BJ (cell line): ENCODE measurements around the gene GNG12. TPM values are rescaled to one million over a fixed set of nuclear protein-coding genes. Genes with fewer than 3 reads are reported as not detected.
A peak's percentile ranks its signal among the peaks of the same experiment; 100 is the strongest.

Source experiments
- CTCF ChIA-PET: fragments of 350-600 bp; formaldehyde crosslinking; extraction: SDS; loops from one replicate; lab custom pipeline; 2021; ENCODE audit warnings: antibody characterized with exemption, inconsistent platforms; lab: Yijun Ruan, JAX
- POLR2A ChIA-PET: fragments of 300-600 bp; sonication (Branson Sonifier 250); formaldehyde crosslinking; extraction: SDS; loops from one replicate; lab custom pipeline; 2021; ENCODE audit warnings: antibody characterized with exemption; lab: Charles Lee
- DNase-seq: peaks from one replicate; pipeline ENCODE4 v3.0.0-alpha.2; 2011; ENCODE audit warnings: low read depth
- H3K27me3 ChIP-seq: 2 replicates; pipeline ENCODE4 v1.6.0; 2011; ENCODE audit warnings: low read length; ENCODE audit not compliant: control insufficient read depth, insufficient read depth
- H3K36me3 ChIP-seq: 2 replicates; pipeline ENCODE4 v1.5.1; 2011; ENCODE audit warnings: low read length; ENCODE audit not compliant: control insufficient read depth, insufficient read depth
- H3K4me3 ChIP-seq: 2 replicates; pipeline ENCODE4 v1.5.1; 2011; ENCODE audit warnings: low read depth, mild to moderate bottlenecking, control low read depth, low read length
- polyA plus RNA-seq: library from polyadenylated mRNA; depleted of rRNA; stranded (reverse); fragments of >200 nt; gene quantifications from 2 replicates; pipeline ENCODE4 v1.2.3, GENCODE V29; 2011
- TF ChIP-seq, protein P1 (sequence below): IDR thresholded peaks from 2 replicates; pipeline ENCODE4 v1.5.1; 2011; ENCODE audit warnings: low read depth, mild to moderate bottlenecking, control low read depth, inconsistent platforms, low read length, moderate library complexity; ENCODE audit not compliant: insufficient read depth

GNG12 gene
- polyA plus RNA-seq, 1 experiment: 99.6 TPM

DNA sequence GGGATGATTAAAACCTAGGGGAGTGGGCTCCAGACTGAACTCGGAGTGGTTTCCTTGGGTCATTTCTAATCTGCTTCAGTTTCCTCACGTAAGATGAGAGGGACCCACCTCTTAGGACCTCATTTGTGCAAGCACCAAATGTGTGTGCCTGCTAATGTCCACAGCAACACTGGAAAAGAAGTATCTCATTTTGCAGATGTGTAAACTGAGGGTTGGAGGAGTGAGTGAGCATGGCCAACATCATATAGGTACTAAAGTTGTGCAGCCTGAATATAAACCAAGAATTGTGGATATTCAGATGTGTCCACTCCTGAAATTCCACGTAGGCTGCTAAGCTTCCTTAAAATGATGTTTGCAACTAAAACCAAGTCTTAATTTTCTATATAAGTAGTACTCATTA lies 96.5 kb downstream of the GNG12 start:
- no peaks in the 10 kb centered on the region for H3K27me3 ChIP-seq
- ChIA-PET CTCF (interaction anchor here (0.6 to 2.9 kb wide), 3 partner anchors 10 to 201 kb away, joined by 3 to 9 read pairs (median 3); no protein-coding TSS in a partner anchor), POLR2A (no interaction called here)
- TF ChIP-seq, protein P1, sequence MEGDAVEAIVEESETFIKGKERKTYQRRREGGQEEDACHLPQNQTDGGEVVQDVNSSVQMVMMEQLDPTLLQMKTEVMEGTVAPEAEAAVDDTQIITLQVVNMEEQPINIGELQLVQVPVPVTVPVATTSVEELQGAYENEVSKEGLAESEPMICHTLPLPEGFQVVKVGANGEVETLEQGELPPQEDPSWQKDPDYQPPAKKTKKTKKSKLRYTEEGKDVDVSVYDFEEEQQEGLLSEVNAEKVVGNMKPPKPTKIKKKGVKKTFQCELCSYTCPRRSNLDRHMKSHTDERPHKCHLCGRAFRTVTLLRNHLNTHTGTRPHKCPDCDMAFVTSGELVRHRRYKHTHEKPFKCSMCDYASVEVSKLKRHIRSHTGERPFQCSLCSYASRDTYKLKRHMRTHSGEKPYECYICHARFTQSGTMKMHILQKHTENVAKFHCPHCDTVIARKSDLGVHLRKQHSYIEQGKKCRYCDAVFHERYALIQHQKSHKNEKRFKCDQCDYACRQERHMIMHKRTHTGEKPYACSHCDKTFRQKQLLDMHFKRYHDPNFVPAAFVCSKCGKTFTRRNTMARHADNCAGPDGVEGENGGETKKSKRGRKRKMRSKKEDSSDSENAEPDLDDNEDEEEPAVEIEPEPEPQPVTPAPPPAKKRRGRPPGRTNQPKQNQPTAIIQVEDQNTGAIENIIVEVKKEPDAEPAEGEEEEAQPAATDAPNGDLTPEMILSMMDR: no peak
- H3K36me3 ChIP-seq: no peaks in the 10 kb centered on the region
- no peak overlapping the region for H3K4me3 ChIP-seq
- no peak for DNase-seq

DNA sequence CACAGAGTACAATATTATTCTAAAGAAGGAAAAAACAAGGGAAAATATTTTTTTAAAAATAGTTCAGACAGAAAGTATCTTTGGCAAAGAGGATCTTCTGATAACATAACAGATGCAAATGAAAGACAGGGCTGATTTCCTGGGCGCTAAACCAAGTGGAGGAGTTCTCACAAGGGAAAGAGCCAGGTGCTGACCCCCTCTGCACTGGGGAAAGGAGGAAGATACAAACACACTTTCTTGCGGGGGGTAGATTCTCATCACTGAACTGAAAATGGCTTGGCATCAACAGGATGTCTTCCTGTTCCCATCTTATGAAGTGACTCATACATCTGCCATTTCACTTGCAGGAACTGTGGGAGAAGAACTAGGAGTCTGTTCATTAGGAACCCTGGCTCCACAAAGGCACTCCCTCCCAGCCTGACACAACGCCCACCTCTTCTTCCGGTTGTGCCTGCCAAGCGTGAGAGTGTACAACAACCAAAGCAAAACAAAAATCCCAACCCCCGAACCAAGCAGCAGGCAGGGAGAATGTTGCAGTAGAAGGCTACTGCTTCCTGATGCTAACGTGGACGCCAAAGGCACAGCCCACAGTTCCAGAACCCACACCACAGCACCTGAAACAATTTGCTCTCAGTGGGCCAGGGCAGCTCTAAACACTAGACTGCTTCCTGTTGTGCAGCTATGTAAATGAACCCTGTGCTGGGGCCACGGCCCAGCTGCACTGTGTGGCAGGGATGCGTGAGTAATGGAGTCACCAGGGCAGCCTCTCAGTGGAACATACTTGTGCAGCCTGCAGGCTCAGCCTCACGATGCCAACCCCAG lies 97.2 kb downstream of the GNG12 start:
- Histone ChIP-seq H3K4me3 (no peak overlapping the region), H3K27me3 (no peaks in the 10 kb centered on the region), H3K36me3 (no peaks in the 10 kb centered on the region)
- POLR2A ChIA-PET: no interaction called here
- CTCF ChIA-PET: interaction anchor here (0.6 to 2.9 kb wide), 2 partner anchors 96 to 201 kb away, joined by 3 to 9 read pairs; no protein-coding TSS in a partner anchor
- TF ChIP-seq, protein P1: no peak
- peak; percentile 83 for DNase-seq

DNA sequence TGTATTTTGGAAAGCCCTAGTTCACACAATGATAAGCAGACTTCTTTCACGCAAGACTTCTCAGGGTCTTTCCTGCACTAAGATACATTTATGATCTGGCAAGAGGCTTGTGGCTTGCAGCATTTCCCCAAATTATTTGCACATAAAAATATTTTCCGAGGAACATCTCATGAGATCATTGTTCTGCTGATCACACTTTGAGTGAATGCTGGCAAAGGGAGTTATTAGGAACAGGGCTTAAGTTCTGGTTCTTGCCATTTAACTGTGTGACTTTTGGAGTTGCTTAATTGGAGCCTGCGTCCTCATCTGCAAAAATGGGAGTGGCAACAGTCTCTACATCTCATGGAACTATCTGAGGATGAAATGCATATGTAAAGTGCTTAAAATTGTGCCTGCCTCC lies 98.1 kb downstream of the GNG12 start:
- ChIA-PET POLR2A (no interaction called here), CTCF (interaction anchor here (2.9 kb wide), 1 partner anchor 200 kb away, joined by 9 read pairs; no protein-coding TSS in a partner anchor)
- TF ChIP-seq, protein P1: no peak
- Histone ChIP-seq H3K36me3 (no peaks in the 10 kb centered on the region), H3K27me3 (no peaks in the 10 kb centered on the region), H3K4me3 (no peak overlapping the region)
- DNase-seq: no peak

DNA sequence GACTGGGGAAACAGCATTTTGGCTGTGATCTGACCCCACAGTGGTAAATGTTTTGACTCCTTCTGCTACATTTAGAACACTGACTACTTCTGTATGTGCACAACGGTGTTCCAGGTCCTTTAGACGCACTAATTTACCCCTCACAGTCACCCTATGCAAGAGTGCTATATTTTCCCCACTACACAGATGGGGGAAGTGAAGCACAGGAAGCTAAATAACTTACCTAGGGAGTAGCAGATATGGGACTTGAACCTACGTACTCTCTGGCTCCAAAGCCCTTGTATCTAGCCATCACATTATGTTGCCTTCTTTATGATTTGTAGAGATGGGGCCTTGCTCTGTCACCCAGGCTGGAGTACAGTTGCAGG lies 99.0 kb downstream of the GNG12 start:
- TF ChIP-seq, protein P1: no peak
- Histone ChIP-seq H3K27me3 (no peaks in the 10 kb centered on the region), H3K36me3 (no peaks in the 10 kb centered on the region), H3K4me3 (no peak overlapping the region)
- ChIA-PET POLR2A (no interaction called here), CTCF (no interaction called here)
- no peak for DNase-seq

DNA sequence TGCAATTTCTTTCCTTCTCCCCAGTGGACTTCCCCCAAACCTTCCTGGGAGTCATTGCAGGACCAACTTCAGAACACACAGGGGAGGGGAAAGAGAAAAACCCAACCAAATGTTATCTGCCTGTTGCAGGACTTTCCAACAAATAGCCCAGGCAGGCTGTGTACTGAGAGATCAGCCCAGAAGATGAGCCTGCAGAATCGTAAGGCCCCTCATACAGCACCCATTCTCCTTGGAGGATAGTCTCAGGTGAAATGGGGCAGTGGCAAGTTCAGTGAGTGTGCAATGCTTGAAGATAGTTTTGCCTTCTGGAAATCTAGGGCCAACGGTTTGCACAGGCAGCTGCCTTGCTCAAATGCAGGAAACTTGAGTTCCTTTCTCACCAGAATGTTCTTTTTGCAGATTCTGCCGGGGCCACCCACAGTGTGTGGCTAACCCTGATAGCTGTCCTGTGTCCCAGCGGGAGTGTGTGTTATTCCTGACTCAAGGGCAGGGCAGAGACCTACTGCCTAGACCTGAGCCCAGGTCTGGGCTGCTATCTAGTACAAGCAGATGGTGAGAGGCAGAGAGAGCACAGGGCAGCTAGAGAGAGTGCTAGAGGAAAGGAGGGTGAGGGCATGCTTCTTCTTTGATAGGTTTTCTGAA lies 99.5 kb downstream of the GNG12 start:
- ChIA-PET CTCF (no interaction called here), POLR2A (no interaction called here)
- H3K4me3 ChIP-seq: no peak overlapping the region
- no peaks in the 10 kb centered on the region for H3K27me3 ChIP-seq
- no peaks in the 10 kb centered on the region for H3K36me3 ChIP-seq
- no peak for DNase-seq
- TF ChIP-seq, protein P1: no peak
